NT2/D1 (cell line): ENCODE results near the gene GID8.

Experiments used
- YY1 ChIP-seq: IDR thresholded peaks from 2 replicates; pipeline ENCODE4 v1.6.1; 2011; ENCODE audit not compliant: insufficient read length, insufficient read depth
- ZNF274 ChIP-seq: IDR thresholded peaks from 2 replicates; pipeline ENCODE4 v1.6.1; 2011; ENCODE audit warnings: mild to moderate bottlenecking, low read depth, low read length

DNA sequence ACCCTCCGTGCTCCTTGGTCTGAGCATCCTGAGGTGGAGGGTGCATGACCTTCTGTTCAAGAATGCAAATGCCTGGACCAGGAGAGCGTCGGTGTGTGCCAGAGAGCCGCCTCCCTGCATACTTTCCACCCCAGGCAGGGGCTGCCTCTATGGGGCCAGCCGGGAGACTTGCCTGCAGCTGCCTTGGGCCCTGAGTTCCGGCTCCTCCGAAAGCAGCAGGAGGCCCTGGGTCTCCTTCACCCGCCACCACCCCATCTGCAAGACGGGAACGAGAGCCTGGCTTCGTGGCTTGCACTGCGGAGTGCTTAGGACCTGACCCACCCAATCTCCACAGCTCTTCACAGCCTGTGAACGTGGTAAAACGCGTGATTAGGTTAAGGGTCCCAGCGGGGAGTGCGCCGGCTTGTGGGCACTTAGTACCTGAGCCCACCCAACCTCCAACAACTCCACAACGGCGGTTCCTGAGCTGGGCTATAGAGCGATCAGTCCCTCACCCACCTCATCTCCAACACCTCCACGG is 52.4 kb downstream of the GID8 start:
- no peak for TF ChIP-seq YY1
- TF ChIP-seq ZNF274 = no peak
